Tibial nerve (tissue), 4 donors: ENCODE measurements around the gene AKR1A1. TPM values are rescaled to one million over a fixed set of nuclear protein-coding genes. Genes with fewer than 3 reads are reported as not detected.

Source experiments
- DNase-seq, 2 donors: peaks; one replicate each; pipeline ENCODE4 v3.0.0-alpha.2; 2019; ENCODE audit warnings: low spot score in 2 of 2
- H3K27ac ChIP-seq, 4 donors: fragments of 200-600 bp; sonication (generic) in 3 of 4; one replicate each; pipeline ENCODE4 v1.5.1; 2017 to 2019; ENCODE audit warnings: mild to moderate bottlenecking in 1 of 4
- H3K27me3 ChIP-seq, 2 donors: fragments of 200-600 bp; sonication (generic) in 1 of 2; one replicate each; pipeline versions ENCODE4 v1.5.1 to v1.6.0; 2017 to 2019
- H3K36me3 ChIP-seq, 3 donors: fragments of 200-600 bp; sonication (generic); one replicate each; pipeline ENCODE4 v1.5.1; 2018 to 2019
- H3K4me1 ChIP-seq, 4 donors: fragments of 200-600 bp; sonication (generic) in 3 of 4; one replicate each; pipeline ENCODE4 v1.5.1; 2017 to 2019
- H3K4me3 ChIP-seq, 4 donors: fragments of 200-600 bp; sonication (generic) in 3 of 4; one replicate each; pipeline ENCODE4 v1.5.1; 2017 to 2019; ENCODE audit warnings: mild to moderate bottlenecking in 1 of 4, moderate library complexity in 1 of 4
- H3K9me3 ChIP-seq, 4 donors: fragments of 200-600 bp; sonication (generic) in 3 of 4; one replicate each; pipeline ENCODE4 v1.5.1; 2017 to 2019
- CTCF ChIP-seq, 5 experiments: fragments of 200-600 bp in 3 of 5; fragments of 450-650 bp in 2 of 5; sonication (generic) in 3 of 5; IDR thresholded peaks; one replicate each; pipeline ENCODE4 v1.5.1; 2016 to 2019; ENCODE audit warnings: antibody characterized with exemption in 5 of 5, mild to moderate bottlenecking in 3 of 5, moderate library complexity in 2 of 5
- EP300 ChIP-seq, 2 donors: sonication (generic); formaldehyde crosslinking; IDR thresholded peaks; one replicate each; pipeline ENCODE4 v1.6.1; 2017; ENCODE audit warnings: antibody characterized with exemption in 2 of 2, mild to moderate bottlenecking in 1 of 2
- POLR2A ChIP-seq, 2 donors: fragments of 450-650 bp; IDR thresholded peaks; one replicate each; pipeline ENCODE4 v1.6.1; 2017; ENCODE audit warnings: antibody characterized with exemption in 2 of 2, mild to moderate bottlenecking in 2 of 2, moderate library complexity in 2 of 2
- WGBS, 2 donors: methylation state at CpG; one replicate each; pipeline ENCODE4 v1.1.5; 2018; 5-methylcytosine and 5-hydroxymethylcytosine counted together
- total RNA-seq, 4 donors: library from RNA; depleted of rRNA; stranded (reverse); fragments of >200 nt; gene quantifications; one replicate each; pipeline ENCODE4 v1.1.0, GENCODE V29; 2016

Gene AKR1A1
- total RNA-seq, 4 donors from 2014 or later = 53.1 to 69.5 (median 63.5) TPM

GRCh38 chr1:45507893-45508292 lies 42.7 kb upstream of the AKR1A1 start:
- Histone ChIP-seq H3K27ac (peak overlapping the region in 2 of 4 donors; percentile 54 to 71), H3K9me3 (no peaks in the 10 kb centered on the region), H3K36me3 (peaks cover 4 to 60% (median 9%) of the 10 kb centered on the region in 3 donors), H3K27me3 (no peaks in the 10 kb centered on the region), H3K4me3 (no peak overlapping the region), H3K4me1 (peaks cover 0 to 33% (median 8%) of the 10 kb centered on the region in 4 donors)
- DNase-seq = no peak
- TF ChIP-seq POLR2A (IDR thresholded peaks at IDR 0.05) = no peak
- TF ChIP-seq EP300 (IDR thresholded peaks at IDR 0.05) = no peak
- no peak for TF ChIP-seq CTCF (IDR thresholded peaks at IDR 0.05)
- WGBS, 2 donors = 75 to 84% methylated on average over 4 of the region's 4 CpGs

DNA sequence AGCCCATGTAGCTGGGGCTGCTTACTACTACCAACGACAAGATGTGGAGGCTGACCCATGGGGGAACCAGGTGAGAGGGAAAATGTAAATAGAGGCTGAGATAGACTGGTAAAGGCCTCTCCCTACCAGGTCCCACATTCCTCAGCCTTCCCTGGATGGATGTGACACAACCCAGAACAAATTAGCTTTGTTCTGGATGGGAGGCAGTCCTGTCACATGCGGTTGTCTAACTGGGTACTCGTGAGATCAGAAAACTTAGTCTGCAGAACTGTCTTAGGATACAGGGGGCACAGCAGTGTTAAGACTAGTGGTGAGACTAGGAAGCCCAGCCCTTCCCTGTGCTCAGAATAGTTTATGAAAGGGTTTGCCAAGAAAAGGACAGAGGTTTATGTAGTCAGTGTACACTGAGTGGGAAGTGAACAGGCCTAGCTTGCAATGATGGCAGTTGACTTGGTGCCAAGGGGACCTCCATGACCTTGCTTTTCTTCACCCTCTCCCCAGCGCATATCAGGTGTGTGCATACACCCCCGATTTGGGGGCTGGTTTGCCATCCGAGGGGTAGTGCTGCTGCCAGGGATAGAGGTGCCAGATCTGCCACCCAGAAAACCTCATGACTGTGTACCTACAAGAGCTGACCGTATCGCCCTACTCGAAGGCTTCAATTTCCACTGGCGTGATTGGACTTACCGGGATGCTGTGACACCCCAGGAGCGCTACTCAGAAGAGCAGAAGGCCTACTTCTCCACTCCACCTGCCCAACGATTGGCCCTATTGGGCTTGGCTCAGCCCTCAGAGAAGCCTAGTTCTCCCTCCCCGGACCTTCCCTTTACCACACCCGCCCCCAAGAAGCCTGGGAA lies 42.1 kb upstream of the AKR1A1 start:
- TF ChIP-seq CTCF (IDR thresholded peaks at IDR 0.05) = no peak
- TF ChIP-seq POLR2A (IDR thresholded peaks at IDR 0.05) = no peak
- no peak for TF ChIP-seq EP300 (IDR thresholded peaks at IDR 0.05)
- Histone ChIP-seq H3K36me3 (peaks cover 4 to 66% (median 12%) of the 10 kb centered on the region in 3 donors), H3K27me3 (no peaks in the 10 kb centered on the region), H3K27ac (peak overlapping the region in 2 of 4 donors; percentile 54 to 71), H3K4me3 (no peak overlapping the region), H3K4me1 (peaks cover 0 to 33% (median 8%) of the 10 kb centered on the region in 4 donors), H3K9me3 (no peaks in the 10 kb centered on the region)
- DNase-seq = no peak
- 78 to 87% methylated on average over 14 to 15 of the region's 15 CpGs for WGBS, 2 donors

DNA sequence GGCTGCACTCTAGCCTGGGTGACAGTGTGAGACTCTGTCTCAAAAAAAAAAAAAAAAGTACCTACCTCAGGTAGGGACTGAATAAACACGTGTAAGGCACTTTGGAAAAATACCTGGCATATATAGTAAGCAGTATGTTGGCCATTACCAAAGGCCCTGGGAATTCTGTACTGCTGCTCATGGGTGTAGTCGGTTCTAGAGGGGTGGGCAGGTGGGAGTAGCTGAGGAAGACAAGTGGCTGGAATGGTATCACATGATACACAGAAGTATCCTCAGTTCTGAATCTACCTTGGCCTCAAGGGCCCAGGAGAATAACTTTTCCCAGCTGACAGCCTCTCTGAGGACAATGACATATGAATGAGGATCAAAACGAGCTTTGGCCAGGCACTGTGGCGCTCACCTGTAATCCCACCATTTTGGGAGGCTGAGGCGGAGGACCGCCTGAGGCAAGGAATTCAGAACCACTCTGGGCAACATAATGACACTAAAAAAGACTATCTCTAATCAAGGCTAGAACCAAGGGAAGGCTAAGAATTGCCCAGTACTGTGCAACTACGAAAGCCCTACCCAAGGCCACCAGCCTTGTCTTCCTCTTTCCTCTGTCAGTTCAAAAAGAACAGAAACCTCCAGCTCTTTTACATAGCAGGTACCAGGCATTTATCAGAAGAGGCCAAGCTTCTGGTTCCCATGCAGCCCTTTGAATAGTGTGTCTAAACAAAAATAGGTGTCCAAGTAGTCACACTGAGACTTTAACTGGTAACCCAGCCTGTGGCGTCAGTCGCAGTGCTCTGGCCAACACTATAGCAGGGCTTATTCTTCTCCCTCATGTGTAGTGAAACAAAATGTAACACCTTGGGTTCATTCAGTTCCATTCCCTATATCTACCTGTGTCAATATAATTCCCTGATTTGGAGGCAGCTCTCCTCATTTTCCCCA lies 40.3 kb upstream of the AKR1A1 start:
- 65 to 70% methylated on average over 9 of the region's 9 CpGs for WGBS, 2 donors
- Histone ChIP-seq H3K4me3 (no peak overlapping the region), H3K36me3 (peaks cover 6 to 83% (median 27%) of the 10 kb centered on the region in 3 donors), H3K27ac (peak overlapping the region in 2 of 4 donors; percentile 77 to 83), H3K27me3 (no peaks in the 10 kb centered on the region), H3K9me3 (no peaks in the 10 kb centered on the region), H3K4me1 (peaks cover 0 to 33% (median 8%) of the 10 kb centered on the region in 4 donors)
- TF ChIP-seq CTCF (IDR thresholded peaks at IDR 0.05) = no peak
- TF ChIP-seq POLR2A (IDR thresholded peaks at IDR 0.05) = no peak
- no peak for TF ChIP-seq EP300 (IDR thresholded peaks at IDR 0.05)
- no peak for DNase-seq

GRCh38 chr1:45510972-45511527 lies 39.6 kb upstream of the AKR1A1 start:
- Histone ChIP-seq H3K4me3 (no peak overlapping the region), H3K9me3 (no peaks in the 10 kb centered on the region), H3K4me1 (peaks cover 0 to 36% (median 9%) of the 10 kb centered on the region in 4 donors), H3K27ac (peak overlapping the region in 2 of 4 donors; percentile 77 to 83), H3K36me3 (peaks cover 6 to 89% (median 32%) of the 10 kb centered on the region in 3 donors), H3K27me3 (no peaks in the 10 kb centered on the region)
- WGBS, 2 donors = 49 to 67% methylated on average over 4 of the region's 4 CpGs
- DNase-seq = no peak
- TF ChIP-seq CTCF (IDR thresholded peaks at IDR 0.05) (no peak), EP300 (IDR thresholded peaks at IDR 0.05) (peak in 1 of 2 donors; percentile 23)
